ENCODE data around the gene FN1. TPM values are rescaled to one million over a fixed set of nuclear protein-coding genes. Genes with fewer than 3 reads are reported as not detected.

FN1 gene
- total and polyA plus RNA-seq, 2 of the 8 experiments (the other 6 are each of a cell fraction or from before 2014, with no cell fraction given) = 42.9 to 109 TPM

DNA sequence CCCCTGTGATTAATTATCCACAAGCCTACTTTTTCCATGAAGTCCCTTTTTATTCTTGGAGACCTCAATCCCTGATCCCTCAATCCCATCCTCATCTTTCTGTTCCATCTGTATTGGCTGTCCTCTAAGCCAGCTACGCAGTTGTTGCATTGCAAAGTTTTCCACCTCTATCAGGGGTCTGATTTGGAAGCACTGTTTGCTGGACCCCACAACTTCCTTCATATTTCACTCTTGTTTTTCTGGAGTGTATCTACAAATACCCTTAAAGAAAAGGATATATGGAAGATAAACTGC, 22.4 kb downstream of the FN1 start (continued):
- TF ChIP-seq KDM4A (IDR thresholded peaks at IDR 0.05; ENCODE audit: low read depth, low read length, severe bottlenecking) (no peak), CHD2 (IDR thresholded peaks at IDR 0.05; ENCODE audit: low read length) (no peak), SP4 (IDR thresholded peaks at IDR 0.05; ENCODE audit: low read length) (no peak), SIN3A (conservative IDR thresholded peaks at IDR 0.05 in 1 of 2, IDR thresholded peaks at IDR 0.05 in 1 of 2; ENCODE audit: low read depth in 1 of 2, low read length in 2 of 2) (no peak), FOSL1 (IDR thresholded peaks at IDR 0.05; ENCODE audit: insufficient read depth, low read depth, low read length) (no peak), SIX5 (IDR thresholded peaks at IDR 0.05; ENCODE audit: low read depth, low read length) (no peak), BACH1 (IDR thresholded peaks at IDR 0.05; ENCODE audit: low read length) (no peak), SP2 (IDR thresholded peaks at IDR 0.05; ENCODE audit: low read length) (no peak), CTBP2 (IDR thresholded peaks at IDR 0.05; ENCODE audit: borderline replicate concordance, insufficient read depth, insufficient read length, low read length) (no peak), NRF1 (IDR thresholded peaks at IDR 0.05; ENCODE audit: low read depth, low read length) (no peak), EP300 (IDR thresholded peaks at IDR 0.05; ENCODE audit: borderline replicate concordance in 1 of 2, low read depth in 2 of 2, low read length in 2 of 2) (no peak)
- TF ChIP-seq, protein P1, sequence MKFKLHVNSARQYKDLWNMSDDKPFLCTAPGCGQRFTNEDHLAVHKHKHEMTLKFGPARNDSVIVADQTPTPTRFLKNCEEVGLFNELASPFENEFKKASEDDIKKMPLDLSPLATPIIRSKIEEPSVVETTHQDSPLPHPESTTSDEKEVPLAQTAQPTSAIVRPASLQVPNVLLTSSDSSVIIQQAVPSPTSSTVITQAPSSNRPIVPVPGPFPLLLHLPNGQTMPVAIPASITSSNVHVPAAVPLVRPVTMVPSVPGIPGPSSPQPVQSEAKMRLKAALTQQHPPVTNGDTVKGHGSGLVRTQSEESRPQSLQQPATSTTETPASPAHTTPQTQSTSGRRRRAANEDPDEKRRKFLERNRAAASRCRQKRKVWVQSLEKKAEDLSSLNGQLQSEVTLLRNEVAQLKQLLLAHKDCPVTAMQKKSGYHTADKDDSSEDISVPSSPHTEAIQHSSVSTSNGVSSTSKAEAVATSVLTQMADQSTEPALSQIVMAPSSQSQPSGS (IDR thresholded peaks at IDR 0.05; ENCODE audit: low read length) = no peak
- TF ChIP-seq, protein P2, sequence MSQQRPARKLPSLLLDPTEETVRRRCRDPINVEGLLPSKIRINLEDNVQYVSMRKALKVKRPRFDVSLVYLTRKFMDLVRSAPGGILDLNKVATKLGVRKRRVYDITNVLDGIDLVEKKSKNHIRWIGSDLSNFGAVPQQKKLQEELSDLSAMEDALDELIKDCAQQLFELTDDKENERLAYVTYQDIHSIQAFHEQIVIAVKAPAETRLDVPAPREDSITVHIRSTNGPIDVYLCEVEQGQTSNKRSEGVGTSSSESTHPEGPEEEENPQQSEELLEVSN (IDR thresholded peaks at IDR 0.05) = no peak
